OCI-LY7 (cell line): ENCODE measurements around the gene UBE3D. TPM values are rescaled to one million over a fixed set of nuclear protein-coding genes. Genes with fewer than 3 reads are reported as not detected.

Source experiments
- BruUV-seq: library from RNA; stranded (reverse); fragments of 400-500 nt; replicated peaks from 2 replicates; lab custom pipeline; 2021; lab: Mats Ljungman, UMichigan
- CTCF ChIA-PET: fragments of 300-600 bp; sonication (Branson Sonifier 250); formaldehyde crosslinking; loops from one replicate; lab custom pipeline; 2022; ENCODE audit warnings: antibody characterized with exemption; ENCODE audit not compliant: unreplicated experiment; lab: Charles Lee
- POLR2A ChIA-PET: fragments of 300-600 bp; sonication (Branson Sonifier 250); formaldehyde crosslinking; loops from one replicate; lab custom pipeline; 2022; ENCODE audit warnings: antibody characterized with exemption; lab: Charles Lee
- DNase-seq: peaks from one replicate; pipeline ENCODE4 v3.0.0-alpha.2; 2015; ENCODE audit warnings: low spot score
- H2AFZ ChIP-seq: fragments of 200-600 bp; sonication (generic), shearing (Covaris generic); 2 replicates; pipeline ENCODE4 v1.6.1; 2014; ENCODE audit warnings: mild to moderate bottlenecking, antibody characterized with exemption, low read length, moderate library complexity
- H3K27ac ChIP-seq: fragments of 200-600 bp; sonication (generic); 2 replicates; pipeline ENCODE4 v1.5.1; 2014; ENCODE audit warnings: mixed run types, low read depth, mild to moderate bottlenecking, moderate library complexity, low read length, inconsistent platforms; ENCODE audit not compliant: poor library complexity, severe bottlenecking
- H3K36me3 ChIP-seq: fragments of 200-600 bp; sonication (generic); 2 replicates; pipeline ENCODE4 v1.6.1; 2014; ENCODE audit warnings: mild to moderate bottlenecking, antibody characterized with exemption, low read length, moderate library complexity, mixed read lengths; ENCODE audit not compliant: insufficient read depth
- H3K4me1 ChIP-seq: fragments of 200-600 bp; sonication (generic); 2 replicates; pipeline ENCODE4 v1.5.1; 2014; ENCODE audit warnings: mild to moderate bottlenecking, low read length; ENCODE audit not compliant: insufficient read depth, poor library complexity, severe bottlenecking
- H3K4me2 ChIP-seq: fragments of 200-600 bp; sonication (generic); 2 replicates; pipeline ENCODE4 v1.6.1; 2014; ENCODE audit warnings: mild to moderate bottlenecking, low read length
- H3K4me3 ChIP-seq: fragments of 200-600 bp; sonication (generic); 2 replicates; pipeline ENCODE4 v1.5.1; 2014; ENCODE audit warnings: mild to moderate bottlenecking, low read depth, low read length; ENCODE audit not compliant: poor library complexity, severe bottlenecking
- H3K79me2 ChIP-seq: fragments of 200-600 bp; sonication (generic); 2 replicates; pipeline ENCODE4 v1.6.1; 2016; ENCODE audit warnings: low read depth, mild to moderate bottlenecking, low read length, moderate library complexity, mixed read lengths; ENCODE audit not compliant: insufficient read depth
- H3K9me2 ChIP-seq: fragments of 200-600 bp; sonication (generic); 2 replicates; pipeline ENCODE4 v1.6.1; 2016; ENCODE audit warnings: mild to moderate bottlenecking, low read length, mixed read lengths; ENCODE audit not compliant: insufficient read depth
- H3K9me3 ChIP-seq: fragments of 200-600 bp; sonication (generic); 2 replicates; pipeline ENCODE4 v1.6.1; 2014; ENCODE audit warnings: mild to moderate bottlenecking, mixed run types, low read length, mixed read lengths
- H4K20me1 ChIP-seq: fragments of 200-600 bp; sonication (generic); 2 replicates; pipeline ENCODE4 v1.6.1; 2014; ENCODE audit warnings: mild to moderate bottlenecking, antibody characterized with exemption, low read length, moderate library complexity, mixed read lengths; ENCODE audit not compliant: insufficient read depth
- CTCF ChIP-seq: fragments of 200-600 bp; sonication (generic); conservative IDR thresholded peaks from 2 replicates; pipeline ENCODE4 v1.5.1; 2014; ENCODE audit warnings: mild to moderate bottlenecking, antibody characterized with exemption, low read length, moderate library complexity, mixed read lengths
- EZH2phosphoT487 ChIP-seq: fragments of 200-600 bp; sonication (generic); IDR thresholded peaks from 2 replicates; pipeline ENCODE4 v1.6.1; 2018; ENCODE audit warnings: low read depth, borderline replicate concordance, mild to moderate bottlenecking, mixed run types, antibody characterized with exemption, low read length, moderate library complexity, mixed read lengths
- intact Hi-C: fragments of 100-400 bp; cut with micrococcal nuclease; formaldehyde crosslinking; loops from one replicate; pipeline ENCODE4 v1.10.0; 2022; ENCODE audit not compliant: unreplicated experiment
- total RNA-seq, 2 experiments: library from RNA; depleted of rRNA in 1 of 2; stranded (reverse); fragments of >200 nt in 1 of 2; shearing (Covaris generic) in 1 of 2; gene quantifications; 2 replicates each; pipeline ENCODE4 v1.2.3, GENCODE V29; 2014 to 2022

Gene UBE3D
- total RNA-seq, 2 experiments from 2014 or later, result 11.0 to 15.1 TPM

GRCh38 chr6:82904860-82905259, 160.8 kb downstream of the UBE3D start:
- no peaks in the 10 kb centered on the region for H3K9me3 ChIP-seq
- H3K4me3 ChIP-seq, result no peak overlapping the region
- H3K27ac ChIP-seq, result no peak overlapping the region
- no peaks in the 10 kb centered on the region for H3K36me3 ChIP-seq
- H3K4me2 ChIP-seq, result no peak overlapping the region
- H3K79me2 ChIP-seq, result no peaks in the 10 kb centered on the region
- intact Hi-C loops, result no loop called here
- no peaks in the 10 kb centered on the region for H4K20me1 ChIP-seq
- no peak overlapping the region for H2AFZ ChIP-seq
- ChIA-PET POLR2A (no interaction called here), CTCF (no interaction called here)
- BruUV-seq, result no TSS peak
- TF ChIP-seq EZH2phosphoT487, result no peak
- no peaks in the 10 kb centered on the region for H3K4me1 ChIP-seq
- DNase-seq, result no peak
- no peaks in the 10 kb centered on the region for H3K9me2 ChIP-seq

GRCh38 chr6:82904257-82904656, 161.4 kb downstream of the UBE3D start:
- Histone ChIP-seq H4K20me1 (no peaks in the 10 kb centered on the region), H3K79me2 (no peaks in the 10 kb centered on the region), H3K9me3 (no peaks in the 10 kb centered on the region), H3K9me2 (no peaks in the 10 kb centered on the region), H2AFZ (no peak overlapping the region), H3K4me2 (no peak overlapping the region), H3K27ac (no peak overlapping the region), H3K4me1 (no peaks in the 10 kb centered on the region), H3K4me3 (no peak overlapping the region), H3K36me3 (no peaks in the 10 kb centered on the region)
- BruUV-seq, result no TSS peak
- TF ChIP-seq CTCF (no peak), EZH2phosphoT487 (no peak)
- ChIA-PET POLR2A (interaction anchor here (0.9 kb wide), 1 partner anchor 445 kb away, joined by 3 read pairs; no protein-coding TSS in a partner anchor), CTCF (no interaction called here)
- intact Hi-C loops, result no loop called here
- DNase-seq, result no peak

GRCh38 chr6:82902290-82902689, 163.4 kb downstream of the UBE3D start:
- CTCF ChIA-PET, result no interaction called here
- Histone ChIP-seq H3K36me3 (no peaks in the 10 kb centered on the region), H3K4me3 (no peak overlapping the region), H3K9me2 (no peaks in the 10 kb centered on the region), H3K9me3 (no peaks in the 10 kb centered on the region), H3K27ac (no peak overlapping the region), H2AFZ (no peak overlapping the region), H3K4me2 (no peak overlapping the region), H4K20me1 (no peaks in the 10 kb centered on the region), H3K4me1 (no peaks in the 10 kb centered on the region), H3K79me2 (no peaks in the 10 kb centered on the region)
- POLR2A ChIA-PET, result interaction anchor here (0.7 kb wide), 1 partner anchor 51 kb away, joined by 3 read pairs; no protein-coding TSS in a partner anchor
- no peak for DNase-seq
- BruUV-seq, result no TSS peak
- intact Hi-C loops, result no loop called here
- TF ChIP-seq EZH2phosphoT487 (no peak), CTCF (no peak)
